Smooth muscle cell of the umbilical artery (primary cell): ENCODE data around the gene HUS1. TPM values are rescaled to one million over a fixed set of nuclear protein-coding genes. Genes with fewer than 3 reads are reported as not detected.

ENCODE experiments used
- total RNA-seq: library from RNA; depleted of rRNA; stranded (reverse); fragments of >200 nt; gene quantifications from 2 replicates; pipeline ENCODE4 v1.2.3, GENCODE V29; 2014

HUS1 gene
- 19.9 and 24.1 TPM in 2 replicates for total RNA-seq

DNA sequence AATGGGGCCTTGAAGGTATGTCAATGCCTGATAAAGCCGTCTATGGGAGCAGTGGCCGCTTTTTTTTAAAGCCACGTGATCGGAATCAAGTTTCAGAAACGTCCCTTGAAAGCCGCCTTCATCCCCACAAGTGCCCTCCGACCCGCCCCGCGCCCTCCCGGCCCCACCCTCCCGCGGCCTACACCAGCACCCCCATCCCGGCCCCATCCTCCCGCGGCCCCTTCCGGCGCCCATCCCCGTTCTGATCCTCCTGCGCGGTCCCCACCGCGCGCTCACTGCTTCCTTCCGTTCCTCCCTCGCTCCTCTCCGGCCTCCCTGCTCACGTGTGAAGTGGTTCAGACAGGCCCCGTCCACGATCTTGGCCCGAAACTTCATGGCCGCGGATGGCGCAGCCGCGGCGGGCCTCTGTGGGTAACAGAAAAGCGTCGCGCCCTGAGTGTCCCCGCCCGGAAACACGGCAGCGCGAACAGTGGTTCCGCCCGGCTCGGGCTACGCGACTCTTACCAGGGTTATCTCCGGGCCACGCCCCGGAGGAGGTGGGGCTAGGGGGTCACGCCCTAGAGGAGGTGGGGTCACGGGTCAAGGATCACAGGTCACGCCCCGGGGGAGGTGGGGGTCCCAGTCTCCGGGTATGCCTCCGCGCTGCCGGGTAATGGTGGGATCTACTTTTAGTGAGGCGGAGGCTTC is at the start of gene HUS1:
TSS of gene HUS1 (minus strand) at position 471 of the 687 bp plus-strand sequence. CDS start at position 375, 96 bp downstream.

DNA sequence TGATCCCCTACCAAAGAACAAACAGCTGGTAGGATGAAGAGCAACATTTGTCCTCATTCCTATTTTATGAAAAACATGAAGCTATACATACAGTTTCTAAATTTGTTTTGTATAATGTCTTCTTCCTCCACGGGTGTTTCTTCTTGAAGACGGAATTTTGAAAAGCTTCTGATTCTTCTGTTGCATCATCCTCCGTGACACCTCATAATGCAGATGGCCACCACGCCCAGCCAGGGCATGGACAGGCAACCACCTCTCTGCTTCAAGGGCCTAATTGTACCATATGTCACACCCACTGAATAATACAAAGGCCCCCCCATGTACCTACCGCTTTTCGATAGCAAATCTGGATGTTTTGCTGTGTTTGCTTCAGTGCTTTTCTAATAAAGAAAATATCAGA is 49.5 kb upstream of the HUS1 start, which contains the start of gene SUN3:
TSS of gene SUN3 (minus strand) at position 170 of the 400 bp plus-strand sequence. CDS start at position 1, 169 bp downstream.

DNA sequence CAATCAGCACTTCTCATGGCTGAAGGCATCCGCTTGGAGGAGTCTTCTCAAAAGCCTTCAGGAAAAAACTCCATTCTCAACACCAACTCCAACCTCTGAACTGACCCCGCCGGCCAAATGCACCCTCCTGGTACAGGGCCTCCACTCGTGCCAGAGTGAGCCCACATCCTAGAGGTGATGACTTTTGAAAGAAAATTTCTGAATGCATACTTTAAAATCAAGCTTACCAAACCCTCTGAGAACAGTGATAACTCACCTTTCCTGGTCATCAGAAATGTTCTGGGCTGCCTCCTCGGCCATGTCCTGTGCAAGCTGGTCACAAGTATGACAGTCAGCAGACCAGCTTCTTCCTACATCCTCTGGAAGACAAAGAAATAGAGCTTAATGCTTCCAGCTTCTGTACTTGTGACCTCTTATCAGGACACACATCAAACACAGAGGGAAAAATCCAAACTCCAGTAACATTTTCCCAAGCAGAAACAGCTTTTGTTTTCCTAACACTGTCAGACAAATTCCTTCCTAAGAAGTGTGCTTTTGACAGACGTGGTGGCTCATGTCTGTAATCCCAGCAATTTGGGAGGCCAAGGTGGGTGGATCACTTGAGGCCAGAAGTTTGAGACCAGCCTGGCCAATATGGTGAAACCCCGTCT is 31.1 kb downstream of the HUS1 start, which contains the start of gene PKD1L1:
TSS of gene PKD1L1 (minus strand) at position 326 of the 650 bp plus-strand sequence. CDS start at position 300, 26 bp downstream.

Other genes starting within 250 kb of the HUS1 start
- gene PKD1L1, start 31.1 kb downstream of the HUS1 start, total RNA-seq, result under 0.01 TPM in 2 replicates
- not detected in 2 replicates for gene SUN3, start 49.5 kb upstream of the HUS1 start, total RNA-seq
- gene C7orf57, start 55.9 kb upstream of the HUS1 start, total RNA-seq, result not detected in 2 replicates
- 8.4 and 8.9 TPM in 2 replicates for gene UPP1, start 109.7 kb upstream of the HUS1 start, total RNA-seq
- under 0.01 and 0.09 TPM in 2 replicates for gene ABCA13, start 191.8 kb upstream of the HUS1 start, total RNA-seq